H1 (cell line): Measurements from ENCODE around the gene FEM1C. TPM values are rescaled to one million over a fixed set of nuclear protein-coding genes. Genes with fewer than 3 reads are reported as not detected.

Source experiments
- CTCF ChIA-PET: fragments of 300-600 bp; sonication (Branson Sonifier 250); formaldehyde crosslinking; loops from one replicate; lab custom pipeline; 2021; ENCODE audit not compliant: partially characterized antibody; lab: Charles Lee
- POLR2A ChIA-PET: fragments of 300-600 bp; sonication (Branson Sonifier 250); formaldehyde crosslinking; loops from one replicate; lab custom pipeline; 2021; ENCODE audit warnings: inconsistent platforms; ENCODE audit not compliant: partially characterized antibody; lab: Charles Lee
- DNase-seq, 2 experiments: peaks; one replicate each; pipeline versions ENCODE4 v3.0.0 to v3.0.0-alpha.2; 2010 to 2022; ENCODE audit warnings: low spot score in 2 of 2, low read depth in 1 of 2, mixed read lengths in 1 of 2
- FAIRE-seq: peaks from 2 replicates; lab custom pipeline; 2011; peaks lifted over from hg19 to GRCh38; lab: Jason Lieb, UNC
- H2AFZ ChIP-seq: 2 replicates; pipeline ENCODE4 v1.8.1; 2012; ENCODE audit warnings: low read length, inconsistent platforms
- H2AK5ac ChIP-seq: 2 replicates; pipeline ENCODE4 v1.6.1; 2013; ENCODE audit warnings: low read depth, low read length
- H2BK120ac ChIP-seq: replicated peaks from 2 replicates; pipeline ENCODE3; 2013; ENCODE audit warnings: low read depth, low read length, inconsistent platforms
- H2BK12ac ChIP-seq: 2 replicates; pipeline ENCODE4 v1.6.1; 2013; ENCODE audit warnings: low read depth, low read length
- H2BK15ac ChIP-seq: 2 replicates; pipeline ENCODE4 v1.6.1; 2013; ENCODE audit warnings: low read length
- H2BK20ac ChIP-seq: 2 replicates; pipeline ENCODE4 v1.6.1; 2013; ENCODE audit warnings: low read length
- H2BK5ac ChIP-seq: 2 replicates; pipeline ENCODE4 v1.6.1; 2013; ENCODE audit warnings: low read depth, low read length
- H3K14ac ChIP-seq: 2 replicates; pipeline ENCODE4 v1.6.1; 2013; ENCODE audit warnings: inconsistent platforms; ENCODE audit not compliant: insufficient read length
- H3K18ac ChIP-seq: 2 replicates; pipeline ENCODE4 v1.6.1; 2013; ENCODE audit warnings: low read length; ENCODE audit errors: extremely low read depth
- H3K23ac ChIP-seq: 2 replicates; pipeline ENCODE4 v1.6.1; 2013; ENCODE audit warnings: inconsistent platforms; ENCODE audit not compliant: insufficient read length
- H3K23me2 ChIP-seq: 2 replicates; pipeline ENCODE4 v1.6.1; 2013; ENCODE audit warnings: low read depth, low read length
- H3K27ac ChIP-seq: 2 replicates; pipeline ENCODE4 v1.6.1; 2011; ENCODE audit warnings: low read depth, low read length, inconsistent platforms
- H3K27me3 ChIP-seq, 4 experiments: replicated peaks in 1 of 4; 1 replicate in 1 of 4; 2 replicates in 3 of 4; pipeline versions ENCODE4 v1.6.1 to v1.8.1; 2011 to 2013; ENCODE audit warnings: low read length in 3 of 4, mild to moderate bottlenecking in 3 of 4, inconsistent platforms in 2 of 4, mixed read lengths in 2 of 4, moderate library complexity in 1 of 4; ENCODE audit not compliant: control insufficient read depth in 3 of 4, insufficient read depth in 3 of 4; ENCODE audit errors: extremely low read depth in 1 of 4
- H3K36me3 ChIP-seq, 4 experiments: 2 replicates each; pipeline versions ENCODE4 v1.6.1 to v1.8.1; 2011 to 2013; ENCODE audit warnings: mild to moderate bottlenecking in 4 of 4, low read length in 3 of 4, moderate library complexity in 2 of 4, control low read depth in 1 of 4, inconsistent platforms in 1 of 4; ENCODE audit not compliant: insufficient read depth in 4 of 4, control insufficient read depth in 2 of 4
- H3K4ac ChIP-seq: replicated peaks from 2 replicates; pipeline ENCODE3; 2013; ENCODE audit warnings: low read length, low read depth, mixed read lengths, inconsistent platforms; ENCODE audit not compliant: insufficient read length
- H3K4me1 ChIP-seq, 4 experiments: replicated peaks in 1 of 4; 1 replicate in 1 of 4; 2 replicates in 3 of 4; pipeline versions ENCODE4 v1.6.1 to v1.8.1; 2011 to 2013; ENCODE audit warnings: low read length in 3 of 4, inconsistent platforms in 2 of 4, mixed read lengths in 1 of 4; ENCODE audit not compliant: insufficient read depth in 4 of 4, control insufficient read depth in 3 of 4
- H3K4me2 ChIP-seq, 2 experiments: 2 replicates each; pipeline versions ENCODE4 v1.6.1 to v1.8.1; 2011 to 2013; ENCODE audit warnings: low read depth in 2 of 2, low read length in 2 of 2, control low read depth in 1 of 2, inconsistent platforms in 1 of 2, mild to moderate bottlenecking in 1 of 2; ENCODE audit not compliant: insufficient read depth in 1 of 2
- H3K4me3 ChIP-seq, 4 experiments: fragments of 200-600, 300-600 bp in 1 of 4; sonication (generic), shearing (Covaris generic), sonication (Bioruptor Twin) in 1 of 4; 2 replicates each; pipeline versions ENCODE4 v1.5.1 to v1.8.1; 2011 to 2016; ENCODE audit warnings: low read length in 4 of 4, low read depth in 3 of 4, control low read depth in 2 of 4, inconsistent platforms in 2 of 4, mild to moderate bottlenecking in 2 of 4, mixed read lengths in 1 of 4, moderate library complexity in 1 of 4; ENCODE audit not compliant: insufficient read depth in 2 of 4; ENCODE audit errors: extremely low read depth in 1 of 4
- H3K56ac ChIP-seq: replicated peaks from 2 replicates; pipeline ENCODE3; 2013; ENCODE audit warnings: low read depth, mild to moderate bottlenecking, mixed read lengths, low read length, inconsistent platforms; ENCODE audit not compliant: insufficient read length
- H3K79me1 ChIP-seq: 2 replicates; pipeline ENCODE4 v1.6.1; 2013; ENCODE audit warnings: low read depth, low read length, control low read depth
- H3K79me2 ChIP-seq, 2 experiments: 2 replicates each; pipeline versions ENCODE4 v1.6.1 to v1.8.1; 2012 to 2013; ENCODE audit warnings: low read length in 2 of 2, mild to moderate bottlenecking in 2 of 2, inconsistent platforms in 1 of 2; ENCODE audit not compliant: insufficient read depth in 2 of 2, control insufficient read depth in 1 of 2
- H3K9ac ChIP-seq, 4 experiments: replicated peaks in 1 of 4; 1 replicate in 1 of 4; 2 replicates in 3 of 4; pipeline versions ENCODE4 v1.6.1 to v1.8.1; 2011 to 2013; ENCODE audit warnings: low read depth in 3 of 4, low read length in 3 of 4, control low read depth in 2 of 4, mild to moderate bottlenecking in 2 of 4, moderate library complexity in 2 of 4, inconsistent platforms in 1 of 4; ENCODE audit errors: extremely low read depth in 1 of 4
- H3K9me3 ChIP-seq, 2 experiments: 2 replicates each; pipeline versions ENCODE4 v1.6.1 to v1.8.1; 2012 to 2013; ENCODE audit warnings: mild to moderate bottlenecking in 2 of 2, moderate library complexity in 2 of 2, control low read depth in 1 of 2, inconsistent platforms in 1 of 2, low read depth in 1 of 2, low read length in 1 of 2, mixed read lengths in 1 of 2; ENCODE audit not compliant: insufficient read depth in 2 of 2
- H4K20me1 ChIP-seq, 2 experiments: replicated peaks in 1 of 2; 2 replicates each; pipeline versions ENCODE3 to v1.8.1; 2011 to 2013; ENCODE audit warnings: inconsistent platforms in 2 of 2, low read length in 2 of 2, mild to moderate bottlenecking in 1 of 2; ENCODE audit not compliant: insufficient read depth in 2 of 2, control insufficient read depth in 1 of 2
- H4K5ac ChIP-seq: 2 replicates; pipeline ENCODE4 v1.6.1; 2013; ENCODE audit warnings: low read length, low read depth, mixed read lengths, inconsistent platforms; ENCODE audit not compliant: insufficient read length
- H4K8ac ChIP-seq: 2 replicates; pipeline ENCODE4 v1.8.0; 2013; ENCODE audit warnings: mild to moderate bottlenecking, moderate library complexity, low read length, inconsistent platforms; ENCODE audit not compliant: insufficient read depth; ENCODE audit errors: extremely low read depth
- H4K91ac ChIP-seq: replicated peaks from 2 replicates; pipeline ENCODE3; 2013; ENCODE audit warnings: low read length, mixed read lengths, inconsistent platforms; ENCODE audit not compliant: insufficient read length
- CEBPB ChIP-seq: IDR thresholded peaks from 2 replicates; pipeline ENCODE4 v1.6.1; 2012; ENCODE audit warnings: low read depth, low read length
- CHD2 ChIP-seq: IDR thresholded peaks from 2 replicates; pipeline ENCODE4 v1.6.1; 2012; ENCODE audit warnings: low read length, improper control_type of control experiment
- EP300 ChIP-seq, 2 experiments: IDR thresholded peaks; 1 replicate in 1 of 2; 2 replicates in 1 of 2; pipeline ENCODE4 v1.6.1; 2011 to 2012; ENCODE audit warnings: low read depth in 2 of 2, low read length in 2 of 2, mild to moderate bottlenecking in 2 of 2, borderline replicate concordance in 1 of 2, inconsistent platforms in 1 of 2, moderate library complexity in 1 of 2
- HDAC2 ChIP-seq, 2 experiments: fragments of 300-600 bp in 1 of 2; sonication (generic) in 1 of 2; IDR thresholded peaks; 2 replicates each; pipeline ENCODE4 v1.6.1; 2011 to 2012; ENCODE audit warnings: low read depth in 2 of 2, low read length in 2 of 2, mild to moderate bottlenecking in 2 of 2, moderate library complexity in 2 of 2, borderline replicate concordance in 1 of 2, inconsistent platforms in 1 of 2
- NRF1 ChIP-seq: IDR thresholded peaks from 2 replicates; pipeline ENCODE4 v1.6.1; 2011; ENCODE audit warnings: mild to moderate bottlenecking, low read depth, low read length, improper control_type of control experiment
- SAP30 ChIP-seq: fragments of 300-600 bp; sonication (generic); IDR thresholded peaks from 2 replicates; pipeline ENCODE4 v1.7.1; 2012; ENCODE audit warnings: low read length, moderate library complexity, mild to moderate bottlenecking, inconsistent platforms; ENCODE audit not compliant: insufficient read depth, insufficient replicate concordance
- SP4 ChIP-seq: IDR thresholded peaks from 2 replicates; pipeline ENCODE4 v1.6.1; 2012; ENCODE audit warnings: low read length, inconsistent platforms
- SUZ12 ChIP-seq: fragments of 200-600 bp; sonication (generic); IDR thresholded peaks from 2 replicates; pipeline ENCODE4 v1.6.1; 2012; ENCODE audit warnings: mild to moderate bottlenecking, inconsistent platforms, low read length, moderate library complexity, mixed read lengths
- TAF1 ChIP-seq: IDR thresholded peaks from 2 replicates; pipeline ENCODE4 v1.6.1; 2011; ENCODE audit warnings: mild to moderate bottlenecking, low read depth, low read length
- TCF12 ChIP-seq: IDR thresholded peaks from 2 replicates; pipeline ENCODE4 v1.6.1; 2011; ENCODE audit warnings: low read depth, mild to moderate bottlenecking, low read length
- YY1 ChIP-seq: IDR thresholded peaks from 2 replicates; pipeline ENCODE4 v1.6.1; 2011; ENCODE audit warnings: low read depth, mild to moderate bottlenecking, low read length
- WGBS, 2 experiments: shearing (Covaris generic) in 1 of 2; methylation state at CpG; one replicate each; pipeline versions ENCODE4 v1.1.6 to v1.1.7; 2013 to 2015; ENCODE audit warnings: low lambda C conversion rate in 2 of 2, mixed read lengths in 2 of 2, inconsistent platforms in 1 of 2, low coverage in 1 of 2, missing lambda C conversion rate in 1 of 2; ENCODE audit not compliant: insufficient replicate concordance in 2 of 2, insufficient coverage in 1 of 2, insufficient read length in 1 of 2; ENCODE audit errors: extremely low coverage in 1 of 2, missing lambda C conversion rate in 1 of 2; 5-methylcytosine and 5-hydroxymethylcytosine counted together
- polyA plus RNA-seq, 7 experiments: library from polyadenylated mRNA; depleted of rRNA in 3 of 7; stranded (reverse) in 5 of 7; unstranded in 2 of 7; fragments of >200 nt in 5 of 7; fragments of 200-250 nt in 2 of 7; gene quantifications; 1 replicate in 5 of 7; 2 replicates in 1 of 7; 4 replicates in 1 of 7; pipeline versions ENCODE4 v1.2.1 to v1.2.3, GENCODE V29; 2011 to 2013; ENCODE audit warnings: missing spikeins in 2 of 7, mixed read lengths in 2 of 7
- total RNA-seq: library from RNA; stranded (reverse); fragmentation: NEBNext Ultra II Directional; extraction: Animal tissue kit (Norgen Biotek cat#: 25700); gene quantifications from 2 replicates; pipeline ENCODE4 v1.2.1, GENCODE V29; 2021
- TF ChIP-seq, protein P1 (sequence below): IDR thresholded peaks from 2 replicates; pipeline ENCODE4 v1.6.1; 2011; ENCODE audit warnings: low read length, improper control_type of control experiment

The FEM1C gene
- total and polyA plus RNA-seq, 2 of the 8 experiments (the other 6 are each of a cell fraction or from before 2014, with no cell fraction given): 4.4 to 17.7 TPM

DNA sequence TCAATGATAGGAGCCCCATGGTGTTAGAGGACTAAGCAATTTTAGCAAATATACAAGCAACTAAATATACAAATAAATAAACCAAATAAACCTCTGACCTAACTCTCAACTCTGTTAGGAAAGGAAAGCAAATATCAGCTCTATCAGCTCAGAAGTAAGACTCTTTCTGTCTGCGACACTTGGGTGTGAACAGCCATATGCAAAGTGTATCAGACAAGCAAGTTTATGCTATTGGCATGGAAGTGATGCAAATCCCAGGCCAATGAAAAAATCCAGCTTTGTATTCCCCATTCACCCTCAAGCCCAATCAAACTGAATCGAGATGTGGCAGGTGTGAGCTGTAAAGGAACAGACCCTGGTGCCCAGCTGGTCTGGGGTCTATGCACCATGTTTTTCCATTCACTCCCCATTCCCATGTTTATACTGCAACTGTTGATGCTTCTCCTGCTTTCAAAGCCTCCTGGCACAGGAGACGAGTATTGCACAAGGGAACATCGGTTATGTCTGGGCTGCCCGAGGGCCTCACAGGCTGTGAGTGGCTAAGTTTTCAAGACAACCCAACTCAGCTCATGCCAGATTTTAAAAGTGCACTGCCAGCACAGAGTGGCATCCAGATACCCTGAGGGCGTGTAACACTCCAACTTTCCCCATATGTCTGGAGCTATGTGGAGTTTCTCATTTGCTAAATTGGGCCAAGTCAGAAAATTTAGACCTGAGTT, 73.1 kb downstream of the FEM1C start:
- Histone ChIP-seq H2BK5ac (no peak overlapping the region), H3K23me2 (no peaks in the 10 kb centered on the region), H3K56ac (no peak overlapping the region), H3K14ac (no peak overlapping the region), H2BK120ac (no peak overlapping the region), H3K4ac (no peak overlapping the region), H3K79me1 (no peaks in the 10 kb centered on the region), H2BK15ac (no peak overlapping the region), H3K9me3 (no peaks in the 10 kb centered on the region), H3K4me3 (no peak overlapping the region), H3K79me2 (no peaks in the 10 kb centered on the region), H3K4me2 (no peak overlapping the region), H3K27me3 (no peaks in the 10 kb centered on the region), H2BK12ac (peak overlapping the region; percentile 7; the same call in 1 of the 2 replicates), H4K5ac (no peak overlapping the region), H3K9ac (no peak overlapping the region; a peak in 1 of 7 replicates), H3K27ac (no peak overlapping the region), H4K8ac (no peak overlapping the region), H3K23ac (no peak overlapping the region), H4K91ac (no peak overlapping the region), H3K4me1 (peaks cover 0 to 2% (median under 1%) of the 10 kb centered on the region in 4 experiments; a peak in 4 of 7 replicates), H4K20me1 (no peaks in the 10 kb centered on the region), H2AFZ (no peak overlapping the region), H3K36me3 (no peaks in the 10 kb centered on the region), H2BK20ac (no peak overlapping the region), H2AK5ac (no peak overlapping the region), H3K18ac (no peak overlapping the region)
- ChIA-PET CTCF (interaction anchor here (0.5 to 1.7 kb wide), 3 partner anchors 101 to 474 kb away, joined by 3 to 6 read pairs (median 3); no protein-coding TSS in a partner anchor), POLR2A (interaction anchor here (1.4 kb wide), 1 partner anchor 73 kb away, joined by 3 read pairs; the partner anchor contains the start of gene FEM1C)
- 91% methylated on average over 6 of the region's 6 CpGs; no CpG with 5 or more reads in 1 of the 2 experiments for WGBS, 2 experiments
- DNase-seq (no peak), FAIRE-seq (no peak)
- TF ChIP-seq TAF1: no peak
- TF ChIP-seq, protein P1, sequence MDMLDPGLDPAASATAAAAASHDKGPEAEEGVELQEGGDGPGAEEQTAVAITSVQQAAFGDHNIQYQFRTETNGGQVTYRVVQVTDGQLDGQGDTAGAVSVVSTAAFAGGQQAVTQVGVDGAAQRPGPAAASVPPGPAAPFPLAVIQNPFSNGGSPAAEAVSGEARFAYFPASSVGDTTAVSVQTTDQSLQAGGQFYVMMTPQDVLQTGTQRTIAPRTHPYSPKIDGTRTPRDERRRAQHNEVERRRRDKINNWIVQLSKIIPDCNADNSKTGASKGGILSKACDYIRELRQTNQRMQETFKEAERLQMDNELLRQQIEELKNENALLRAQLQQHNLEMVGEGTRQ: no peak
- no peak for TF ChIP-seq CEBPB
- no peak for TF ChIP-seq HDAC2 (IDR thresholded peaks at IDR 0.05; ENCODE audit: borderline replicate concordance in 1 of 2, low read depth in 2 of 2, low read length in 2 of 2)
- TF ChIP-seq SP4: no peak
- no peak for TF ChIP-seq EP300 (IDR thresholded peaks at IDR 0.05; ENCODE audit: borderline replicate concordance in 1 of 2, low read depth in 2 of 2, low read length in 2 of 2)
- TF ChIP-seq CHD2: no peak
- TF ChIP-seq YY1: no peak
- no peak for TF ChIP-seq TCF12
- TF ChIP-seq SUZ12: no peak
- TF ChIP-seq NRF1: no peak
- TF ChIP-seq SAP30: no peak
